Ascending aorta (tissue), 2 donors: Measurements from ENCODE around the gene SLC27A2. TPM values are rescaled to one million over a fixed set of nuclear protein-coding genes. Genes with fewer than 3 reads are reported as not detected.

Source experiments
- DNase-seq, 2 donors: peaks; one replicate each; pipeline ENCODE4 v3.0.0-alpha.2; 2019; ENCODE audit warnings: low spot score in 2 of 2
- H3K27ac ChIP-seq, 2 donors: fragments of 200-600 bp; sonication (generic); one replicate each; pipeline ENCODE4 v1.5.1; 2016 to 2017; ENCODE audit warnings: mild to moderate bottlenecking in 1 of 2
- H3K27me3 ChIP-seq: fragments of 200-600 bp; sonication (generic); one replicate; pipeline ENCODE4 v1.5.1; 2017
- H3K36me3 ChIP-seq, 2 donors: fragments of 200-600 bp; sonication (generic); one replicate each; pipeline ENCODE4 v1.5.1; 2016
- H3K4me1 ChIP-seq, 2 donors: fragments of 200-600 bp; sonication (generic); one replicate each; pipeline ENCODE4 v1.5.1; 2016 to 2017; ENCODE audit warnings: mild to moderate bottlenecking in 1 of 2
- H3K4me3 ChIP-seq, 2 donors: fragments of 200-600 bp; sonication (generic); one replicate each; pipeline ENCODE4 v1.5.1; 2016 to 2017; ENCODE audit warnings: mild to moderate bottlenecking in 1 of 2
- H3K9me3 ChIP-seq, 2 donors: fragments of 200-600 bp; sonication (generic); one replicate each; pipeline ENCODE4 v1.5.1; 2016
- intact Hi-C: fragments of 100-400 bp; cut with DNase I; formaldehyde crosslinking; loops from one replicate; pipeline ENCODE4 v1.15.1; 2023
- total RNA-seq: library from RNA; depleted of rRNA; stranded (reverse); fragments of >200 nt; gene quantifications from one replicate; pipeline ENCODE4 v1.1.0, GENCODE V29; 2016
- TF ChIP-seq, protein P1 (sequence below), 3 experiments: fragments of 200-600 bp in 2 of 3; fragments of 450-650 bp in 1 of 3; sonication (generic) in 2 of 3; IDR thresholded peaks; one replicate each; pipeline ENCODE4 v1.5.1; 2016 to 2019; ENCODE audit warnings: antibody characterized with exemption in 3 of 3, mild to moderate bottlenecking in 1 of 3, moderate library complexity in 1 of 3

SLC27A2 gene
- total RNA-seq, 1 donor from 2014 or later, result not detected

GRCh38 chr15:50192926-50193620, 11.1 kb downstream of the SLC27A2 start:
- intact Hi-C loops, result no loop called here
- no peaks in the 10 kb centered on the region for H3K36me3 ChIP-seq
- H3K27me3 ChIP-seq, result no peaks in the 10 kb centered on the region
- no peak overlapping the region for H3K4me3 ChIP-seq
- no peaks in the 10 kb centered on the region for H3K4me1 ChIP-seq
- TF ChIP-seq, protein P1, sequence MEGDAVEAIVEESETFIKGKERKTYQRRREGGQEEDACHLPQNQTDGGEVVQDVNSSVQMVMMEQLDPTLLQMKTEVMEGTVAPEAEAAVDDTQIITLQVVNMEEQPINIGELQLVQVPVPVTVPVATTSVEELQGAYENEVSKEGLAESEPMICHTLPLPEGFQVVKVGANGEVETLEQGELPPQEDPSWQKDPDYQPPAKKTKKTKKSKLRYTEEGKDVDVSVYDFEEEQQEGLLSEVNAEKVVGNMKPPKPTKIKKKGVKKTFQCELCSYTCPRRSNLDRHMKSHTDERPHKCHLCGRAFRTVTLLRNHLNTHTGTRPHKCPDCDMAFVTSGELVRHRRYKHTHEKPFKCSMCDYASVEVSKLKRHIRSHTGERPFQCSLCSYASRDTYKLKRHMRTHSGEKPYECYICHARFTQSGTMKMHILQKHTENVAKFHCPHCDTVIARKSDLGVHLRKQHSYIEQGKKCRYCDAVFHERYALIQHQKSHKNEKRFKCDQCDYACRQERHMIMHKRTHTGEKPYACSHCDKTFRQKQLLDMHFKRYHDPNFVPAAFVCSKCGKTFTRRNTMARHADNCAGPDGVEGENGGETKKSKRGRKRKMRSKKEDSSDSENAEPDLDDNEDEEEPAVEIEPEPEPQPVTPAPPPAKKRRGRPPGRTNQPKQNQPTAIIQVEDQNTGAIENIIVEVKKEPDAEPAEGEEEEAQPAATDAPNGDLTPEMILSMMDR (IDR thresholded peaks at IDR 0.05), result no peak
- no peak overlapping the region for H3K27ac ChIP-seq
- DNase-seq, result no peak
- H3K9me3 ChIP-seq, result no peaks in the 10 kb centered on the region

- H3K4me1 ChIP-seq, result no peaks in the 10 kb centered on the region
- no peak overlapping the region for H3K27ac ChIP-seq
- TF ChIP-seq, protein P1 (IDR thresholded peaks at IDR 0.05), result no peak
- H3K9me3 ChIP-seq, result no peaks in the 10 kb centered on the region
- H3K4me3 ChIP-seq, result no peak overlapping the region
- intact Hi-C loops, result no loop called here
- DNase-seq, result no peak
- H3K36me3 ChIP-seq, result no peaks in the 10 kb centered on the region
- H3K27me3 ChIP-seq, result no peaks in the 10 kb centered on the region
Measured at GRCh38 chr15:50202003-50202402, 20.0 kb downstream of the SLC27A2 start.

DNA sequence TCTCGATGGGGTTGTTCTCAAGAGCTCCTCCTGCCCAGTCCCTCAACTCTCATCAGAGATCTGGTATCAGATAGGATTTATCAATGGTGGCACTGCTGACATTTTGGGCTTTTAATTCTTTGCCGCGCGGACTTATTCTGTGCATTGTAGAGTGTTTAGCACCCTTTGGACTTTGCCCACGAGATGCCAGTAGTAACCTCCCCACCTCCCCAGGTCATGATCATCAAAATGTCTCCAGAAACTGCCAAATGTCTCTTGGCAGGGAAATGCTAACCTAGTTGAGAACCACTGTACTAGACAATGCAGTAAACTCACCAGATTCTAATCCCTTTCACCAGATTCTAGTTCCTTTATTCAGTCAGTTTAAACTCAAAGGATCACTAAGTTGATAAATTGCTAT, 24.0 kb downstream of the SLC27A2 start:
- Histone ChIP-seq H3K27ac (no peak overlapping the region), H3K36me3 (no peaks in the 10 kb centered on the region), H3K4me1 (no peaks in the 10 kb centered on the region), H3K27me3 (no peaks in the 10 kb centered on the region), H3K4me3 (no peak overlapping the region), H3K9me3 (no peaks in the 10 kb centered on the region)
- intact Hi-C loops, result no loop called here
- no peak for DNase-seq
- TF ChIP-seq, protein P1 (IDR thresholded peaks at IDR 0.05), result no peak

- Histone ChIP-seq H3K27me3 (no peaks in the 10 kb centered on the region), H3K4me3 (no peak overlapping the region), H3K4me1 (no peaks in the 10 kb centered on the region), H3K27ac (no peak overlapping the region), H3K36me3 (no peaks in the 10 kb centered on the region), H3K9me3 (no peaks in the 10 kb centered on the region)
- intact Hi-C loops, result no loop called here
- TF ChIP-seq, protein P1 (IDR thresholded peaks at IDR 0.05), result no peak
- no peak for DNase-seq
Measured at GRCh38 chr15:50209809-50210208, 27.8 kb downstream of the SLC27A2 start.

DNA sequence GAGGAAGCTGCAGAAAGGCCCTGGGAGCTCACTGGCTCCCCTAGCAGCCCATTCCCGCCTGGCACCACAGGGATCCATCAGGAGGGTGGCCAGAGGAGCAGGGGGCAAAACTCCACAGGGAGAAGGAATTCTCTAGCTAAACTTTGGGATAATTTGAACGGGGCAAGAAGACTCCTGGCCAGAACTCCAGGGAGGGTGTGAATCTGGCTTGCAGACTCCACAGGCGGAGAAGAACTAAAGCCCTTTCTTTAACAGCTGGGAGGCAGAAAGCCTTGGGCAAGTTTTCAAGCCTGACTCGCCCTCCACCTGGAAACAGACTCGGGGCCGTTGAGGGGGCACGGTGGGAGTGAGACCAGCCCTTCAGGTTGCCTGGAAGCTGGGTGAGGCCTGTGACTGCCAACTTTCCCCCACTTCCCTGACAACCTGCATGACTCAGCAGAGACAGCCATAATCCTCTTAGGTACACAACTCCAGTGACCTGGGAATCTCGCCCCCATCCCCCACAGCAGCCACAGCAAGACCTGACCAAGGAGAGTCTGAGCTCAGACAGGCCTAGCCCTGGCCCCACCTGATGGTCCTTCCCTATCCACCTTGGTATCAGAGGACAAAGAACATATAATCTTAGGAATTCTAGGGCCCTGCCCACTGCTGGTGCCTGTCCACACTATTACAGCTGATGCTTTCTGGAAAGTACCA, 28.6 kb downstream of the SLC27A2 start:
- H3K36me3 ChIP-seq, result no peaks in the 10 kb centered on the region
- no peaks in the 10 kb centered on the region for H3K4me1 ChIP-seq
- no peak overlapping the region for H3K27ac ChIP-seq
- TF ChIP-seq, protein P1 (IDR thresholded peaks at IDR 0.05), result no peak
- intact Hi-C loops, result no loop called here
- no peaks in the 10 kb centered on the region for H3K27me3 ChIP-seq
- no peak for DNase-seq
- H3K4me3 ChIP-seq, result no peak overlapping the region
- H3K9me3 ChIP-seq, result no peaks in the 10 kb centered on the region
